K562 (cell line): Measurements from ENCODE around the gene SLC12A1. TPM values are rescaled to one million over a fixed set of nuclear protein-coding genes. Genes with fewer than 3 reads are reported as not detected.

Experiments
- ATAC-seq: fragments of 200-7000 bp; cut with Tn5 transposase; 3 replicates; pipeline ENCODE4 v1.9.1; 2020; ENCODE audit warnings: moderate library complexity
- BruUV-seq: library from RNA; stranded (reverse); fragments of 400-500 nt; replicated peaks from 2 replicates; lab custom pipeline; 2021; lab: Mats Ljungman, UMichigan
- CTCF ChIA-PET: fragments of 300-600 bp; formaldehyde crosslinking; extraction: SDS; loops from one replicate; lab custom pipeline; 2021; ENCODE audit warnings: low intra/inter-chr PET ratio; lab: Yijun Ruan, JAX
- POLR2A ChIA-PET: fragments of 300-600, 350-650 bp; sonication (Branson Sonifier 250); formaldehyde crosslinking; extraction: SDS; loops from one replicate; lab custom pipeline; 2021; ENCODE audit warnings: antibody characterized with exemption, inconsistent platforms; lab: Yijun Ruan, JAX
- DNase-seq, 4 experiments: peaks; one replicate each; pipeline versions ENCODE4 v3.0.0 to v3.0.0-alpha.2; 2011 to 2018; ENCODE audit warnings: low spot score in 3 of 4, mixed read lengths in 3 of 4; ENCODE audit errors: extremely low read depth in 1 of 4
- FAIRE-seq: peaks from 2 replicates; lab custom pipeline; 2011; peaks lifted over from hg19 to GRCh38; lab: Jason Lieb, UNC
- H2AFZ ChIP-seq: 2 replicates; pipeline ENCODE4 v1.6.0; 2011; ENCODE audit warnings: low read depth, low read length, control low read depth, inconsistent platforms
- H3K27ac ChIP-seq: fragments of 200-600 bp; 3 replicates; pipeline ENCODE4 v1.8.0; 2011; ENCODE audit warnings: low read depth, mild to moderate bottlenecking, control low read depth, inconsistent platforms, low read length, moderate library complexity, mixed read lengths; ENCODE audit errors: extremely low read depth
- H3K27me3 ChIP-seq, 2 experiments: fragments of 300-600 bp in 1 of 2; 2 replicates in 1 of 2; 3 replicates in 1 of 2; pipeline versions ENCODE4 v1.6.0 to v1.8.0; 2011; ENCODE audit warnings: inconsistent platforms in 2 of 2, low read length in 2 of 2, mild to moderate bottlenecking in 1 of 2, mixed read lengths in 1 of 2, moderate library complexity in 1 of 2; ENCODE audit not compliant: control insufficient read depth in 2 of 2, insufficient read depth in 2 of 2
- H3K36me3 ChIP-seq: fragments of 300-600 bp; 3 replicates; pipeline ENCODE4 v1.8.0; 2011; ENCODE audit warnings: mild to moderate bottlenecking, low read length, inconsistent platforms; ENCODE audit not compliant: control insufficient read depth, insufficient read depth
- H3K4me1 ChIP-seq, 2 experiments: fragments of 200-600 bp in 1 of 2; replicated peaks in 1 of 2; 2 replicates in 1 of 2; 3 replicates in 1 of 2; pipeline versions ENCODE4 v1.5.1 to v1.8.0; 2011; ENCODE audit warnings: inconsistent platforms in 2 of 2, low read length in 2 of 2, mild to moderate bottlenecking in 1 of 2, mixed read lengths in 1 of 2, moderate library complexity in 1 of 2; ENCODE audit not compliant: control insufficient read depth in 2 of 2, insufficient read depth in 2 of 2
- H3K4me2 ChIP-seq: 2 replicates; pipeline ENCODE4 v1.6.1; 2011; ENCODE audit warnings: low read length, control low read depth, inconsistent platforms, mixed read lengths; ENCODE audit not compliant: insufficient read depth
- H3K4me3 ChIP-seq: fragments of 200-600 bp; sonication (generic), shearing (Covaris generic); 2 replicates; pipeline ENCODE4 v1.5.1; 2016; ENCODE audit warnings: control low read depth, inconsistent platforms
- H3K79me2 ChIP-seq: fragments of 200-600 bp; 3 replicates; pipeline ENCODE4 v1.8.0; 2011; ENCODE audit warnings: low read length, inconsistent platforms; ENCODE audit not compliant: control insufficient read depth, insufficient read depth
- H3K9ac ChIP-seq, 2 experiments: 2 replicates each; pipeline versions ENCODE4 v1.6.0 to v1.6.1; 2011; ENCODE audit warnings: low read depth in 2 of 2, low read length in 2 of 2, control low read depth in 1 of 2, inconsistent platforms in 1 of 2, mild to moderate bottlenecking in 1 of 2, mixed read lengths in 1 of 2; ENCODE audit not compliant: insufficient read depth in 1 of 2
- H3K9me1 ChIP-seq: one replicate; pipeline ENCODE4 v1.6.0; 2011; ENCODE audit warnings: inconsistent platforms, mild to moderate bottlenecking, low read length, moderate library complexity; ENCODE audit not compliant: control insufficient read depth, insufficient read depth
- H3K9me3 ChIP-seq: replicated peaks from 2 replicates; pipeline ENCODE4 v1.5.1; 2011; ENCODE audit warnings: low read depth, low read length, inconsistent platforms; ENCODE audit not compliant: control insufficient read depth, insufficient read depth
- H4K20me1 ChIP-seq: replicated peaks from 2 replicates; pipeline ENCODE4 v1.6.1; 2011; ENCODE audit warnings: low read length, inconsistent platforms, mixed read lengths; ENCODE audit not compliant: control insufficient read depth, insufficient read depth
- HES1 ChIP-seq: fragments of 450-650 bp; IDR thresholded peaks from 2 replicates; pipeline ENCODE4 v1.6.1; 2016; ENCODE audit warnings: low read depth, mild to moderate bottlenecking, moderate library complexity
- HLTF ChIP-seq: fragments of 450-650 bp; IDR thresholded peaks from 2 replicates; pipeline ENCODE4 v1.6.1; 2016
- KDM4B ChIP-seq, 2 experiments: fragments of 450-650 bp in 1 of 2; sonication (generic) in 1 of 2; IDR thresholded peaks; 2 replicates each; pipeline ENCODE4 v1.6.1; 2016 to 2017; ENCODE audit warnings: borderline replicate concordance in 2 of 2, antibody characterized with exemption in 1 of 2, low read depth in 1 of 2, mild to moderate bottlenecking in 1 of 2
- NCOA2 ChIP-seq, 2 experiments: fragments of 450-650 bp; IDR thresholded peaks; 2 replicates each; pipeline ENCODE4 v1.6.1; 2018; ENCODE audit warnings: mild to moderate bottlenecking in 2 of 2, moderate library complexity in 1 of 2; ENCODE audit not compliant: partially characterized antibody in 2 of 2
- NCOA4 ChIP-seq: fragments of 450-650 bp; IDR thresholded peaks from 2 replicates; pipeline ENCODE4 v1.6.1; 2018; ENCODE audit warnings: mild to moderate bottlenecking; ENCODE audit not compliant: partially characterized antibody
- POLR2G ChIP-seq: fragments of 200-400 bp; formaldehyde crosslinking; IDR thresholded peaks from 2 replicates; pipeline ENCODE4 v1.6.1; 2017; ENCODE audit warnings: low read depth, mild to moderate bottlenecking, antibody characterized with exemption, low read length, moderate library complexity
- PTRF ChIP-seq: fragments of 450-650 bp; IDR thresholded peaks from 2 replicates; pipeline ENCODE4 v1.6.1; 2016; ENCODE audit warnings: mild to moderate bottlenecking, missing genetic modification characterization, missing compliant biosample characterization
- RNF2 ChIP-seq: sonication (generic); IDR thresholded peaks from 2 replicates; pipeline ENCODE4 v1.6.1; 2016
- SMAD4 ChIP-seq: fragments of 250-450 bp; sonication (Bioruptor Pico); conservative IDR thresholded peaks from 2 replicates; pipeline ENCODE4 v1.8.0; 2021; ENCODE audit warnings: inconsistent platforms, mild to moderate bottlenecking, moderate library complexity
- TFAP4 ChIP-seq: sonication (generic); formaldehyde crosslinking; IDR thresholded peaks from 2 replicates; pipeline ENCODE4 v1.8.0; 2022; ENCODE audit warnings: missing genetic modification reagents, mild to moderate bottlenecking, moderate library complexity, borderline replicate concordance
- THRAP3 ChIP-seq: fragments of 450-650 bp; IDR thresholded peaks from 2 replicates; pipeline ENCODE4 v1.6.1; 2016; ENCODE audit warnings: mild to moderate bottlenecking, inconsistent platforms, borderline replicate concordance
- ZNF212 ChIP-seq: fragments of 450-650 bp; formaldehyde crosslinking; IDR thresholded peaks from 2 replicates; pipeline ENCODE4 v1.4.0; 2020; ENCODE audit warnings: mild to moderate bottlenecking
- WGBS: fragments of 100-300 bp; shearing (Covaris generic); methylation state at CpG from one replicate; pipeline ENCODE4 v1.1.6; 2016; ENCODE audit warnings: low coverage, mixed read lengths; ENCODE audit not compliant: insufficient coverage; ENCODE audit errors: missing lambda C conversion rate; 5-methylcytosine and 5-hydroxymethylcytosine counted together
- in situ Hi-C: fragments of 300-500 bp; cut with MboI; formaldehyde crosslinking; loops from 4 replicates; pipeline ENCODE4 v1.15.0; 2018; ENCODE audit warnings: inconsistent platforms, mixed read lengths
- intact Hi-C: fragments of 100-400 bp; cut with micrococcal nuclease; formaldehyde crosslinking; loops from 2 replicates; pipeline ENCODE4 v1.14.2; 2022
- polyA plus RNA-seq, 8 experiments: library from polyadenylated mRNA; depleted of rRNA in 4 of 8; stranded (reverse) in 5 of 8; unstranded in 3 of 8; fragments of >200 nt; fragmentation: Nextera tagmentation in 2 of 8; fragmentation: Illumina TruSeq in 1 of 8; extraction: Ambion mirVana in 2 of 8; extraction: Trizol in 1 of 8; gene quantifications; 2 replicates each; pipeline versions ENCODE4 v1.2.1 to v1.2.3, GENCODE V29; 2011 to 2014; ENCODE audit warnings: inconsistent platforms in 1 of 8, missing spikeins in 1 of 8
- total RNA-seq, 7 experiments: library from RNA; depleted of rRNA in 6 of 7; stranded (reverse); fragments of >200 nt in 6 of 7; fragmentation: Illumina TruSeq in 2 of 7; extraction: Trizol in 2 of 7; gene quantifications; 2 replicates each; pipeline versions ENCODE4 v1.2.1 to v1.2.3, GENCODE V29; 2011 to 2021; ENCODE audit warnings: low replicate concordance in 1 of 7

The SLC12A1 gene
- total and polyA plus RNA-seq, 9 of the 15 experiments (the other 6 are each of a cell fraction or from before 2014, with no cell fraction given) = not detected

- BruUV-seq = no TSS peak
- DNase-seq = no peak
- H3K79me2 ChIP-seq = no peaks in the 10 kb centered on the region
- H3K9me3 ChIP-seq = no peaks in the 10 kb centered on the region
- ATAC-seq = no peak
- H3K9me1 ChIP-seq = no peaks in the 10 kb centered on the region
- CTCF ChIA-PET = no interaction called here
- H3K27ac ChIP-seq = no peak overlapping the region
- H3K36me3 ChIP-seq = no peaks in the 10 kb centered on the region
- no peak for FAIRE-seq
- in situ Hi-C loops (no loop called here), intact Hi-C loops (no loop called here)
- WGBS = 3% methylated on average over 2 of the region's 2 CpGs
- peaks cover 8 to 12% of the 10 kb centered on the region in 2 experiments; a peak in 3 of 5 replicates for H3K27me3 ChIP-seq
- no peak overlapping the region for H3K4me2 ChIP-seq
- H4K20me1 ChIP-seq = no peaks in the 10 kb centered on the region
- no peak overlapping the region for H2AFZ ChIP-seq
- no peak overlapping the region for H3K4me3 ChIP-seq
- no peak overlapping the region for H3K9ac ChIP-seq
- TF ChIP-seq NCOA2 (IDR thresholded peaks at IDR 0.05; ENCODE audit: partially characterized antibody in 2 of 2) (no peak), PTRF (tag) (no peak), KDM4B (IDR thresholded peaks at IDR 0.05; ENCODE audit: borderline replicate concordance in 2 of 2, low read depth in 1 of 2) (no peak), ZNF212 (CRISPR knock-in tag) (no peak), RNF2 (no peak), POLR2G (no peak), HLTF (no peak), NCOA4 (no peak), HES1 (no peak), TFAP4 (no peak), SMAD4 (CRISPR knock-in tag) (no peak), THRAP3 (no peak)
- POLR2A ChIA-PET = no interaction called here
- no peaks in the 10 kb centered on the region for H3K4me1 ChIP-seq
Measured at GRCh38 chr15:48317221-48317620, 111.1 kb downstream of the SLC12A1 start.
